ENCODE measurements around the gene SRRT. TPM values are rescaled to one million over a fixed set of nuclear protein-coding genes. Genes with fewer than 3 reads are reported as not detected.
"Not testable (repeated sequence)": the region's sequence is repeated elsewhere in the genome, so short reads cannot be mapped to it uniquely, and the experiment has no call there.

SRRT gene
- polyA plus RNA-seq, 3 donors: 136 to 156 (median 154) TPM

DNA sequence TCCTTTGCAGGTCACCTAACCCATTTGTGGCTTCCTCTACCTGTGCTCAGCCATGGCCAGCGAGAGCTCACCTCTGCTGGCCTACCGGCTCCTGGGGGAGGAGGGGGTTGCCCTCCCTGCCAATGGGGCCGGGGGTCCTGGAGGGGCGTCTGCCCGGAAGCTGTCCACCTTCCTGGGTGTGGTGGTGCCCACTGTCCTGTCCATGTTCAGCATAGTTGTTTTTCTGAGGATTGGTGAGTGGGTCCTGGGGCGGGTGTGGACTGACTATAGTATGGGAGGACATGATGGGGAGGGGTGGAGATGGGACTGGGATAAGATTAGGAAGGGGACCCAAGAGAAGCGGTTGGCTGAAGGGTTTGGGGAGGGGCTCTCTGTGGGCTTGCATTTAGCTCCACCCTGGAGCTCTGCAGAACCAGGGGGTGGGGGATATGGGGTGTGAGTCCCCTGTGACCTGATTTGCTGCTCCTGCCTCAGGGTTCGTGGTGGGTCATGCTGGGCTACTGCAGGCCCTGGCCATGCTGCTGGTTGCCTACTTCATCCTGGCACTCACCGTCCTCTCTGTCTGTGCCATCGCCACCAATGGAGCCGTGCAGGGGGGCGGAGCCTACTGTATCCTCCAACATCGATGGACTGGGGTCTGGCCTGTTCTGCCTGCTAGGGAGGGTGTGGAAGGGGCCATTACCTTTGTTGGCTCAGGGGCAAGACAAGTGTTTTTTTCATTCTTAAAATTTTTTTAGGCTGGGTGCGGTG is 20.6 kb upstream of the SRRT start:
- DNase-seq (ENCODE audit: low read depth in 3 of 3, low spot score in 2 of 3): no peak

DNA sequence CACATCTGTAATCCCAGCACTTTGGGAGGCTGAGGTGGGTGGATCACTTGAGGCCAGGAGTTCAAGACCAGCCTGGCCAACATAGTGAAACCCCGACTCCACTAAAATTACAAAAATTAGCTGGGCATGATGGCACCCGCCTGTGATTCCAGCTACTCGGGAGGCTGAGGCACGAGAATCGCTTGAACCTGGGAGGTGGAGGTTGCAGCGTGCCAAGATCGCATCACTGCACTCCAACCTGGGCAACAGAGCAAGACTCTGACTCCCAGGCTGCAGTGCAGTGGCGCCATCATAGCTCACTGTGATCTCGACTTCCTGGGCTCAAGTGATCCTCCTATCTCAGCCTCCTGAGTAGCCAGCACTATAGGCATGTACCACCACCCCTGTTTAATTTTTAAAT is 20.0 kb upstream of the SRRT start:
- DNase-seq (ENCODE audit: low read depth in 3 of 3, low spot score in 2 of 3): not testable (repeated sequence)

GRCh38 chr7:100855515-100855914 is 19.4 kb upstream of the SRRT start:
- DNase-seq (ENCODE audit: low read depth in 3 of 3, low spot score in 2 of 3): no peak

DNA sequence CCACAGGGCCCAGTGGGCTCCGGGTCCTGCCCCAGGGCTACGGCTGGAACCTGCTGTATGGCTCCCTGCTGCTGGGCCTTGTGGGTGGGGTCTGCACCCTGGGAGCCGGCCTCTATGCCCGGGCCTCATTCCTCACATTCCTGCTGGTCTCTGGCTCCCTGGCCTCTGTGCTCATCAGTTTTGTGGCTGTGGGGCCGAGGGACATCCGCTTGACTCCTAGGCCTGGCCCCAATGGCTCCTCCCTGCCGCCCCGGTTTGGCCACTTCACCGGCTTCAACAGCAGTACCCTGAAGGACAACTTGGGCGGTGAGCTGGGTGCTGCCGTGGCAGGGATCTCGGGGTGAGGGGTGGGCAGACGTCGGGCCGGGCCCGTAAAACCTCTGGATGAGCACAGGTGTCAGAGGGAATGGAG is 18.0 kb upstream of the SRRT start:
- no peak for DNase-seq (ENCODE audit: low read depth in 3 of 3, low spot score in 2 of 3)

DNA sequence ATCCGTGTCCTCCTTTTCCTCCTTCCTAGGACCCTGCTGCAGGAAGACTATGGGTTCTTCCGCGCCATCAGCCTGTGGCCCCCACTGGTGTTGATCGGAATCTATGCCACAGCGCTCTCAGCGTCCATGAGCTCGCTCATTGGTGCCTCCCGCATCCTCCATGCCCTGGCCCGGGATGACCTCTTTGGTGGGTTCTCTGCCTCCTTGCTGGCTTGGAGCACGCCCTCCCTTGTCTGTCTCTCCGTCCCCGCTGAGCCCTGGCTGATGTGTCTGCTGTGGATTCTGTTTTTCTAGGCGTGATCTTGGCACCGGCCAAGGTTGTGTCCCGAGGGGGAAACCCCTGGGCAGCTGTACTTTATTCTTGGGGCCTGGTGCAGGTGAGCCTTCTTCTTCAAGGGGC is 15.0 kb upstream of the SRRT start:
- no peak for DNase-seq (ENCODE audit: low read depth in 3 of 3, low spot score in 2 of 3)

GRCh38 chr7:100860702-100861615 is 13.9 kb upstream of the SRRT start:
- DNase-seq (ENCODE audit: low read depth in 3 of 3, low spot score in 2 of 3): no peak

DNA sequence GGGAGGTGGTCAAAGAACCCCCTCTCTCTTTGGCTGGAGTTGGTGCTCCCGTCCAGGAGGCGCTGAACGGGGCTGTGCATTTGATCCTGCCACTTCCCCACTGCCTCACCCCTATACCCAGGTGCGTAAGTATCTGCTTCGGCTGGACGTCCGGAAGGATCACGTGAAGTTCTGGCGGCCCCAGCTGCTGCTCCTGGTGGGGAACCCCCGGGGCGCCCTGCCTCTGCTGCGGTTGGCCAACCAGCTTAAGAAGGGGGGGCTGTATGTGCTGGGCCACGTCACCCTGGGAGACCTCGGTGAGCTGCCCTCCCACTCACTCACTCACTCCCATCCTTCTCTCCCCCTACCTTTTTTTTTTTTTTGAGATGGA is 13.3 kb upstream of the SRRT start:
- no peak for DNase-seq (ENCODE audit: low read depth in 3 of 3, low spot score in 2 of 3)

- DNase-seq (ENCODE audit: low read depth in 3 of 3, low spot score in 2 of 3): peak in 1 of 3 donors; percentile 21
Observed at GRCh38 chr7:100863406-100863950, 11.4 kb upstream of the SRRT start.

GRCh38 chr7:100864263-100864845 is 10.5 kb upstream of the SRRT start:
- DNase-seq (ENCODE audit: low read depth in 3 of 3, low spot score in 2 of 3): no peak

DNA sequence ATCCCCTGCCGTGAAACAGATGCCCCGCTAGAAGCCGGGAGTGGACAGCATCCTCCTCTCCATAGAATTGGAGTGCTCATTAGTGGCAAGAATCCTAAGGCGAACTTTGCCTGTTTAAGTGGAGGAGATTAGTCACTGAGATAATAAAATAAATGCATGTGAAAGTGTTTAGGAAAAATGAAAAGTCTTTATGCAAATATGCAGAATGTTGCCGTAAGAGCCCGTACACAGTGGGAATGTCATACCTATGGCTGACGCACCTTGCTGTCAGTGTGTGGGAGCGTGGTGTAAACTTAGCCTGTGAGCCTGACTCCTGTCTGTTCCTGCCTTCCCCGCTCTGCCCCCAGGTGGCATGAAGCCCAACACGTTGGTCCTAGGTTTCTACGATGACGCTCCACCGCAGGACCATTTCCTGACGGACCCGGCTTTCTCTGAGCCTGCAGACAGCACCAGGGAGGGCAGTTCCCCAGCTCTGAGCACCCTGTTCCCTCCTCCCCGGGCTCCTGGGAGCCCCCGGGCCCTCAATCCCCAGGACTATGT is 9.5 kb upstream of the SRRT start:
- no peak for DNase-seq (ENCODE audit: low read depth in 3 of 3, low spot score in 2 of 3)

GRCh38 chr7:100865938-100866728 is 8.8 kb upstream of the SRRT start:
- DNase-seq (ENCODE audit: low read depth in 3 of 3, low spot score in 2 of 3): no peak

GRCh38 chr7:100866729-100867039 is 8.2 kb upstream of the SRRT start:
- DNase-seq (ENCODE audit: low read depth in 3 of 3, low spot score in 2 of 3): no peak

DNA sequence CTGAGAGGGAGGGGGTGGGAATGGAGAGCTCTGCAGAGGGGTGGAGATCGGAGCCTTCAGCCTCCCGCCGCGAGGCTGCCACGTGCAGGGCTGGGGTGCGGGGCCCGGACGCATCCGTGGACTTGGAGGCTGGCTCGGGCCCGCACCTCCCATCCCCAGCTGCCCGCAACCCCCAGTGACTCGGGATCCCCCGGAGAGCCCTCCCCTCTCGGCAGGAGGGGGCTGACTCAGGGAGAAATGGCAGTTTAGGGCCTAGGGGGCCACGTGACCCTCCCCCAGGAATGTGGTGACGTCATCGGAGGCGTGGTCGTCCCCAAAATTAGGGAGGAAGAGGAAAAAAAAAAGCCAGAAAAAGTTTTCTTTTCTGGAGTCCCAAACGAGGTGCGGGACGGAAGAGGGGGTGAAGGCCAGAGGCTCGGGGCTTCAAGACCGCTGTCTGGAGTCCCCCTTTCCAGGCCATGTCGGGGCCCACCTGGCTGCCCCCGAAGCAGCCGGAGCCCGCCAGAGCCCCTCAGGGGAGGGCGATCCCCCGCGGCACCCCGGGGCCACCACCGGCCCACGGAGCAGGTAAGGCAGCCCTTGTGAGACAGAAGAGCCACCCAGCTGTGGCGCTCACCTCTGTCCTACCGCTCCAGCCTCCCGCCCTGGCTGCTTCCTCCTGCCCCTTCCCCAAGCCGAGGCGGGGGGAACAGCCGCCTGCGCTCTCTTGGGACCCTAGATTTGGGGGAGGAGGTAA is 7.7 kb upstream of the SRRT start, which contains the start of gene TRIP6:
Gene TRIP6, plus strand, starts transcription at position 348 of the 736 bp plus-strand sequence. Its CDS starts 111 bp downstream, at position 459.
- DNase-seq (ENCODE audit: low read depth in 3 of 3, low spot score in 2 of 3): peak; percentile 83 to 87 (median 84)

- DNase-seq (ENCODE audit: low read depth in 3 of 3, low spot score in 2 of 3): no peak
Observed at GRCh38 chr7:100867776-100868485, 7.0 kb upstream of the SRRT start.

DNA sequence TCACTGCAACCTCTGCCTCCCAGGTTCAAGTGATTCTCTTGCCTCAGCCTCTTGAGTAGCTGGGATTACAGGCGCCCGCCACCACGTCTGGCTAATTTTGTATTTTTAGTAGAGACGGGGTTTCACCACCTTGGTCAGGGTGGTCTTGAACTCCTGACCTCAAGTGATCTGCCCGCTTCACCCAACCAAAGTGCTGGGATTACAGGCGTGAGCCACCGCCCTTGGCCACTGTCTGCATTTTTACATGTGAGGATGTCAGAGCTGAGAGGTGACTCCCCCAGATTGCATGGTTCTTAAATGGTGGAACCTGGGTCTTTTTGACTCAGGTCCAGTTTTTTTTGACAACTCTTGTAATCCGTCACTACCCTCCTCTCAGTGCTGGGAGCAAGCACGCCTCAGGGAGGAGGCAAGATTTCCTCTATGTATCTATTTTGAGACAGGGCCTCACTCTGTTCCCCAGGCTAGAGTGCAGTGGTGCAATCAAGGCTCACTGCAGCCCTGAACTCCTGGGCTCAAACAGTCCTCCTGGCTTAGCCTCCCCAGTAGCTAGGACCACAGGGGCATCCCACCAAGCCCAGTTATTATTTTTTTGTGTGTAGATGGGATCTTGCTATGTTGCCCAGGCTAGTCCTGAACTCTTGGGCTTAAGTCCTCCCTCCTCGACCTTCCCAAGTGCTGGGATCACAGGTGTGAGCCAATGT is 1.2 kb upstream of the SRRT start:
- DNase-seq (ENCODE audit: low read depth in 3 of 3, low spot score in 2 of 3): no peak

DNA sequence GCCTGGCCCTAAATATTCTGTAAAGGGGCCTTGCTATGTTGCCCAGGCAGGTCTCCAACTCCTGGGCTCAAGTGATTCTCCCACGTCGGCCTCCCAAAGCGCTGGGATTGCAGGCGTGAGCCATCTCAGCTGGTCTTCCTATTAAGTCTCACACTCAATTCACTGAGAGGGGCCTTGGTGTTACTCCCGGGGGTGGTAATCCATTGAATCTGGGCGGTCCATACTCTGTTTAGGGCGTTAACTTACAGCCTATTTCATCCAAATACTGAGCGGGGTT is 665 bp upstream of the SRRT start:
- no peak for DNase-seq (ENCODE audit: low read depth in 3 of 3, low spot score in 2 of 3)

DNA sequence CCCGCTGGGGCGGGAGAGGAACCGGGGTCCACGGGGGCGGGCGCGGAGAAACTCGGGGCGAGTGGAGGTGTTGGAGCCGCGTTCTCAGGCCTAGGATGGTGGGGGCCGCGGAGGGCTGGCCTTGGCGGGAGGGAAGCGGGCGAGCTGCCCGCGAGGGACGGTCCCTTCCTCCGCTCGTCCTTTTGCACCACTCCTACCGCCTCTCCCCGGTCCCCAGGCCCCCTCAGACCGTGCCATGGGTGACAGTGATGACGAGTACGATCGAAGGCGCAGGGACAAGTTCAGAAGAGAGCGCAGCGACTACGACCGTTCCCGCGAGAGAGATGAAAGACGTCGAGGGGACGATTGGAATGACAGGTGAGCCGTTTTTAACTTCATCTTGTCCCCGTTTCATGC is 451 bp downstream of the SRRT start:
- no peak for DNase-seq (ENCODE audit: low read depth in 3 of 3, low spot score in 2 of 3)

- DNase-seq (ENCODE audit: low read depth in 3 of 3, low spot score in 2 of 3): no peak
Observed at GRCh38 chr7:100878013-100878412, 3.1 kb downstream of the SRRT start.

DNA sequence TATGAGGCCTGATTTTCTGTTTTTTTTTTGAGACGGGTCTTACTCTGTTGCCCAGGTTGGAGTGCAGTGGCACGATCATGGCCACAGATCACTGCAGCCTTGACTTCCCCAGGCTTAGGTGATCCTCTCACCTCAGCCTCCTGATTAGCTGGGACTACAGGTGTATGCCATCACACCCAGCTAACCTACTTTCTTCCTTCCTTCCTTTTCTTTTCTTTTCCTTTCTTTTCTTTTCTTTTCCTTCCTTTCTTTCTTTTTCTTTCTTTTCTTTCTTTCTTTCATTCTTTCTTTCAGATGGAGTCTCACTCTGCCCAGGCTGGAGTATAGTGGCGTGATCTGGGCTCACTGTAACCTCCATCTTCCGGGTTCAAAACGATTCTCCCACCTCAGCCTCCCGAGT is 3.8 kb downstream of the SRRT start:
- no peak for DNase-seq (ENCODE audit: low read depth in 3 of 3, low spot score in 2 of 3)
